ENCODE results near the gene JOSD2.

Gene JOSD2

DNA sequence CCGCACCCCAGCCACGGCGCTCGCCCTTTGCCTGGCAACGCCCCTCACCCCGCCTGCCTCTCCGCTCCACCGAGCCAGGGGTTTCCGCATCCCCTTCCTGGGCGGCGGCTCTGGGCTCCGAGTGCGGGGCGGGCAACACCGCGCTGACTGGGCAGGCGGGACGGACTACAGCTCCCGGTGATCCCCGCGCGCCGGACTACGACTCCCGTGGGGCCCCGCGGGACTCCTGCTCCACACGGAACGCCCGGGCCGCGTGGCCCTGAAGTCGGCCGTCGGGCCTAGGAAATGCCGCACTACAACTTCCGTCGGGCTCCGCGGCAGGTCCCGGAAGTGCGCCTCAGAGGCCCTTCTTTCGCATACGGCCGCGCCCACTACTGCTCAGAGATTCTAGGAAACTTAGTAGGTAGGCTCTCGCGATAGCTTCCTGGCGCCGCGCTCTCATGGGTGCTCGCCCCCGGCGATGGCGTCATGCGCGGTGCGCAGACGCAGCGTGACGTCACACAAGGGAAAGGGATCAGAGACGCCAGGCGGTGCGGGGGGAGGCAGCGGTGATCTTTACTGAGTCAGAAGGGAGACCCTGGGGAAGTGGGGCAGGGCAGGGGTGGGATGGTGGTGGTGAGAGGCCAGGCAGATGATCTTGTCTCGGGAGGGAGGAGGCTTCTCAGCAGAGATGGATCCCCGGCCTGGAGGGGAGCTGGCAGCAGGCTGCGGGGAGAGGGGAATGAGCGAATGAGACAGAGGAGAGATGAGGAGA is at the start of gene JOSD2:
Gene JOSD2 (minus strand): TSS at position 123 of the 754 bp plus-strand sequence. CDS start 760 bp downstream, outside the sequence.
- peak; percentile 97 for DNase-seq

DNA sequence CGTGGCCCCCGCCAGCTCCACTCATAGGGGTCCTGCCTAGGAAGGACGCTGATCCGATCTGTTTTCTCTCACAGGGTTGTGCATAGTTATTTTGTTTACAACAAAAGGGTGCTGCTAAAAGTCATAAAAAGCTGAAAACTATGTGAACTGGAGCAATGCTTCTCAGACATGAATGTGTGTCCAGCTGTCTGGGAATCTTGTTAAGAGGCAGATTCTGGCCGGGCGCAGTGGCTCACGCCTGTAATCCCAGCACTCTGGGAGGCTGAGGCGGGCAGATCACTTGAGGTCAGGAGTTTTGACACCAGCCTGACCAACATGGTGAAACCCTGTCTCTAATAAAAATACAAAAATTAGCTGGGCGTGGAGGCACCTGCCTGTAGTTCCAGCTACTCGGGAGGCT is 48.6 kb upstream of the JOSD2 start:
- no peak for DNase-seq

- DNase-seq: no peak
Measured at GRCh38 chr19:50558449-50558848, 47.5 kb upstream of the JOSD2 start.

DNA sequence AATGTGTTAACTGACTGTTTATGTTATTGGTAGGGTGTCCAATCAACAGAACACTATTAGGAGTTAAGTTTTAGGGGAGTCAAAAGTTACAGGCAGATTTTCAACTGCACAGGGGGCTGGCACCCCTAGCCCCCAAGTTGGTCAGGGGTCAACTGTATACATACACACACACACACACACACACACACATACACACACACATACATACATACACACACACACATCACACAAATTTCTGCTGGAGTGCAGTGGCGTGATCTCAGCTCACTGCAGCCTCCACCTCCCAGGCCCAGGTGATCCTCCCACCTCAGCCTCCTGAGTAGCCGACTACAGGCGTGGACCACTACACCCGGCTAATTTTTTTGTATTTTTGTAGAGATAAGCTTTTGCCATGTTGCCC is 47.0 kb upstream of the JOSD2 start:
- DNase-seq: no peak

DNA sequence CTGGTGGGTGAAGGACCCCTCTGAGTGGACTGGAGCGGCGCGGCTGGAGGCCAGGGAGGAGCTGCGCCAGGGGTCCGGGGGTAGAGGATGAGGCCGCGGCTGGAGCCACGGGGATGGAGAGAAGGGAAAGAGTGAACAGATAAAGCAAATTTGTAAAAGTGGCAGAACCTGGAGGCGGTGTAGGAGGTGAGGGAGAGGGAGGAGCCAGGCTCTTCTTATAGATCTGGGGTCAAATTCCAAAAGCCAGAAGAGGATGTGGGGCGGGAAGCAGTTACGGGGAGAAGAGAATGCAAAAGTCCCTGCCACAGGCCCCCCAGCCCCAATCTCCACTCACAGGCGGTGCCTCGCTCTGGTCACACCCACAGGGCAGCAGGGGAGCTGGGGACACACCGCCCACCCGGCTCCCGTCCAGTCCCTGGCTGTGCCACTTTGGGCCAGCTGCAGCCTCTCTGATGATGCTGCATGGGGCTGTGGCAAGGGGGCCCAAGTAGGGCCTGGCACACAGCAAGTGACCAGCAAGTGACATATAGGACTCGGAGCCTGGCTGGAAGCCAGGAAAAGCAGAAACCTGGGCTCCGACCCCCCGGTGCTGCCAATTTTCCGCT is 46.1 kb upstream of the JOSD2 start:
- DNase-seq: no peak

DNA sequence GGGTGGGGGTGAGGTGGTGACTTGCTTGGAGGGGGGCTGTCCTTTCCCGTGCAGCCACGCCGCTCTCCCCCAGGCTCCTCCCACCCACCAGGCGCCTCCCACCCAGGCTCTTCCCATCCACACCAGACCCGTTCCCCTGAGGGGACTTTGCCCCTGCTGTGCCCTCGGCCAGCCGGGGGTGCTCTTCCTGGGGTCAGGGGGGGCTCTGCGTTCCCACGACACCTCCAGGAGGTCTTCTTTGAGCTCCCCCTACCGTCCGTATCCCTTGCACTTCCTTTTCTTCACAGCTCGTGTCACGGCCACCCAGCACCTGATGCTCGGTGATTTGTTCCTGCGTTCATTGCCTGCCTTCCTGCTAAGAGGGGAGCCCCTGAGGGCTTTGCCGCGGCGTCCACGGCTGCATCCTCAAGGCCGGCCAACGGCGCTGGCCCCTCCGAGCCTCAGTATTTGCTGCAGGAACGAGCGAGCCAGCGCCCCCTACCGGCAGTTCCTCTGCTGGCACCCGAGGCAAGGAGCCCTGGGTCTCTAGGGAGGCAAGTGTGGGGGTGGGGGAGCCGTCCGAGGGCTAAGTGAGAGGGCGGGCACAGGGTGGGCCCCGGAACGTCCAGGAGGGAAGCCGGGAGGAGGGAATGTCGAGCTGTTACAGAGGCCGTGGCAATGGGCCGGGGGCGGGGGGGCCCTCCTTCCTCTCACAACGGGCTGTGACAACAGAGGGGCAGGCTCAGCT is 45.5 kb upstream of the JOSD2 start:
- DNase-seq: peak; percentile 89

DNA sequence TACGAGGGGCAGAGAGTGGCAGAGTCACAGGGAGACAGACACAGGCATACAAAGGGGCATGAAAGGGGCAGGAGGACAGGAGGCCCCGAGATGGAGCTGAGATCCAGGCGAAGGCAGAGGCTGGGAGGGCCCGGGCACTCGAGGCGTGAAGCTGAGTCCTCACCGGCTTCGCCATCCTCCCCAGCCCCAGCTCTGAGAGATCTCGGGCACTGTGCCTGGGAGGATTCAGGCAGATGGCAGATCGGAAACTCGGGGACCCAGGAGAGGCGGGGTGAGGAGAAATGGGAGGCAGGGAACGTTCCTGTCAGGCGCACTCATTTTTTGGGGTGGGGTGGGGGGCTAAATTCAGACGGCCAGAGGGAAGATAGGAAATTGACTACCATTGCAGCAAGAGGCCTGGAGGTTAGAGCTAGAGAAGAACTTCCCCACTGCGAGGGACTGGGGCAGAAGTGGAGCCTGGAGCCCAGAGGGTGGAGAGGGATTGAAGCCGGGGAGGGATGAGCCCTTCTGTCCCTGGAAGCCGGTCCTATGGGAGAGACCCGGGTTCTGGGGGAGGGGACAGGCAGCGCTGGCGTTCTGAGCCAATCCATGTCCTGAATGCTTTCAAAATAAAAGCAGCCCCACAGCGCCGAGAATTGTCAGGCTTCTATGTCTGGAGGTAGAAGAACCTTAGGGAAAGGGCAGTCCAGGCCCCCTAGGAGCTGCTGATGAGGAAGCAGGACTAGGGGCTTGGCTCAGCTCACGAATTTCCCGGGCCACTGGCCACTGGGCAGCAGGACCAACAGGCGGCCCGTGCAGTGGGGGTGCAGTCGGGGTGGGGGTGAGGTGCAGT is 44.7 kb upstream of the JOSD2 start:
- no peak for DNase-seq

DNA sequence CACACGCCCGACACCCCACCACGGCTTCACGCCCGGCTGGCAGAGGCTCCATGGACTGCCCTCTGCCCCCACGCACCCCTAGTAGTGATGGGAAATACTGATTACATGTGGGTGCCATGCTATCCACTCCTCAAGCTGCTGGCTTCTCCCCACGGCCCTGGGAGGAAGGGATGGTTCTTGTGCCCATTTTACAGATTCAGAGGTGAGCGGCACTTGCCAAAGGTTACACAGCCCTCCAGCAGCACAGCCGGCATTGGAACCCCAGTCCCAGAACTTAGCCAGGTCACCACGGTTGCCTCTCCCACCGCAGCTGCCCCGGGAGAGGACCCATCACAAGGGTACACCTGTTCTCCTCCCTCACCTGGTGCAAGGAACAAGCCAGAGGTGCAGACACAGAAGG is 44.0 kb upstream of the JOSD2 start:
- no peak for DNase-seq

GRCh38 chr19:50554212-50554611 is 43.2 kb upstream of the JOSD2 start:
- DNase-seq: no peak

- no peak for DNase-seq
Measured at GRCh38 chr19:50553134-50553703, 42.2 kb upstream of the JOSD2 start.

GRCh38 chr19:50552540-50552939 is 41.5 kb upstream of the JOSD2 start:
- DNase-seq: no peak

DNA sequence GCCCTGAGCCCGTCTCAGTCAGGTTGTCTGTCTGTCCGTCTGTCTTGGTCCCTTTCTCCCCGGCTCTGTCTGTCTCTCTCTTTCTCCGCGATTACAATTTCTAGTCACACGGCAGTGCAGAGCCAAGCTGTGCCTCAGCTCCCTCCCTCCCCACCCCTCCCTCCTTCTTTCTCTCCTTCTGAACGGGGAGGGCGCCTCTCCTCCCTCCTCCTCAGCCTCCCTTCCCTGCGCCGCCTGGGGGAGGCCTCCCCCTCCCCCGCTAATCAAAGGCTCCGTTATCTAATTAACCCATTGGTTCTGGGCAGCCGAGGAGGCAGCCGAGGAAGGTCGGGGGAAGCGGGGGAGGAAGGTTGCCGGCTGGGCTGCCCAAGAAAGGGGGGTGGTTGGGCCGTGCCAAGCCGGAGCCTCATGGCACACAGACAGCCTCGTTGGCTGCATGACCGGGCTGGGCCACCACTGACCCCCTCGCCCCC is 40.8 kb upstream of the JOSD2 start:
- no peak for DNase-seq

- no peak for DNase-seq
Measured at GRCh38 chr19:50551034-50551714, 40.2 kb upstream of the JOSD2 start.

GRCh38 chr19:50550594-50550966 is 39.6 kb upstream of the JOSD2 start:
- DNase-seq: no peak

DNA sequence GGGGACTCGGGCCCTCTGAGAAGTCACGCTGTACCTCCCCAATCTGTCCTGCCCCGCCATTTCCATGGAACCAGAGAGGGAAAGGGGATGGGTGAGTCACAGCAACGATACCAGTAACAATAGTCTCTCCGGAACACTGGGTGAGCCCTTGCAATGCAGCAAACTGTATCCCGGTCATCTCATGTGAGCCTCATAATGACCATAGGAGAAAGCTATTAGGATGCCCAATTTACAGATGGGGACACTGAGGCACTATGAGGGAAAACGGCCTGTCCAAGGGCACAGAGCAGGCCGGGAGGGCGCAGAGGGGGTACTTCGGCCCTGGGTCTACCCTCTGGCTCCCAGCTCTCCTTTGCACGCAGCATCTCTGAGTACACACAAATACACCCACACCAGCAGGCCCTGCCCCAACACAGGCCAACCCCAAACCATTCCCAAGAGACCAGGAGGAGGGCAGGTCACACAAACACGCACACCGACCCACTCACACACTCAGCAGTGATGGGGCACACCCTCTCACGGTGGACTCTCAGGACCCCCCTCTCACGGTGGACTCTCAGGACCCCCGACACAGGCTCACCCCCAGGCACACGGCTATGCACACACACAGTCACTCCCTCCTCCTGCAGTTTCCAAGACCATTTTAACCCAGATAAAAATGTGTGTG is 39.1 kb upstream of the JOSD2 start:
- no peak for DNase-seq

- DNase-seq: no peak
Measured at GRCh38 chr19:50549059-50549926, 38.3 kb upstream of the JOSD2 start.

- DNase-seq: no peak
Measured at GRCh38 chr19:50548191-50549058, 37.4 kb upstream of the JOSD2 start.

DNA sequence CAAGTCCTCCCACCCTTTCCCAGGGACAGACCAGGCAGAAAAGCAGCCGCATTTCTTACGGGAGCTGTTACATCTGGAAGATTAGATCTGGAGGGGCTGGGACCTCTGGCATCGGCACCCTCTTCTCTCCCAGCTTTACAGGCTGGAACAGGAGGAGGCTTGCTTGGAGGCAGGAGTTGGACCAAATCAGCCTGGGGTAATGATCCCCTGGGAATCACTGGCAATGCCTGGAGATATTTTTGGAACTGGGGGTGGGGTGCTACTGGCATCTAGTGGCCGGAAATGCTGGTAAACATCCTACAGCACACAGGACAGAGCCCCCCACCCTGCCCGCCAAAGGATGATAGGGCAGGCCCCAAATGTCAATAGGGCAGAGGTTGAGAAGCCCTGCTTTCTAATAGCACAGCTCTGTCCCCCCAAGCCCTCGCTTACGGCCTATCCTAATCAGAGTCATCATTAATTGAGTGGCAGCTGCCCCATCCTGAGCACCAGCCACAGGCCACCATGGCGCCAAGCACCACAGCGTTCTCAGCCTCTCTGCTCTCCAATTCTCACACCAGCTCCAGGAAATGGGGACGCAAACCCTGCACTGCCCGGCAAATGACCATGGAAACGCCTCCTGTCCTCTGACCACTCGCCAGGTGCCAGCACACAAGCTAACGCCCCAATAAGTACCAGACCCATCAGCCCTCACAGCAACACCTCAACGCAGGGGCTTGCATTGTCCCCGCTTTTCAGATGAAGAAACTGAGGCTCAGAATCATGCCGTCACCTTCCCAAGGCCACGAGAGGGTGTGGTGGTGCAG is 36.6 kb upstream of the JOSD2 start:
- DNase-seq: no peak

Data from stimulated activated CD4-positive, alpha-beta T cell treated with anti-CD3 and anti-CD28 coated beads, Interleukin-15, amount 100 ng/mL, for 24 hours (primary cell).